CD8-positive, alpha-beta memory T cell (primary cell): ENCODE results near the gene IZUMO4. TPM values are rescaled to one million over a fixed set of nuclear protein-coding genes. Genes with fewer than 3 reads are reported as not detected.

Experiments
- polyA plus RNA-seq: library from polyadenylated mRNA; unstranded; fragments of 300-500 nt; fragmentation: Illumina TruSeq; gene quantifications from one replicate; pipeline ENCODE4 v1.2.3, GENCODE V29; 2021
- total RNA-seq, 2 experiments: library from RNA; stranded (reverse); gene quantifications; one replicate each; pipeline ENCODE4 v1.2.3, GENCODE V29; 2021

Gene IZUMO4
- total and polyA plus RNA-seq, 3 experiments from 2014 or later = 0.58 to 9.7 (median 8.9) TPM

Other genes starting within 250 kb of the IZUMO4 start
- 10 to 100 TPM; 61.0 to 63.7 TPM for gene REXO1, start 248.4 kb upstream of the IZUMO4 start, total RNA-seq
- 8.7 TPM for gene REXO1, start 248.4 kb upstream of the IZUMO4 start, polyA plus RNA-seq
- gene KLF16, start 233.3 kb upstream of the IZUMO4 start, total RNA-seq = 10 to 100 TPM; 42.8 to 43.1 TPM
- 0.92 TPM for gene KLF16, start 233.3 kb upstream of the IZUMO4 start, polyA plus RNA-seq
- gene ABHD17A, start 211.4 kb upstream of the IZUMO4 start, total RNA-seq = 100 to 1,000 TPM; 105 to 114 TPM
- 252 TPM for gene ABHD17A, start 211.4 kb upstream of the IZUMO4 start, polyA plus RNA-seq
- 1 to 10 TPM; 6.3 to 6.6 TPM for gene ADAT3, start 191.5 kb upstream of the IZUMO4 start, total RNA-seq
- gene ADAT3, start 191.5 kb upstream of the IZUMO4 start, polyA plus RNA-seq = 4.6 TPM
- gene SCAMP4, start 191.5 kb upstream of the IZUMO4 start, total RNA-seq = 10 to 100 TPM; 38.6 to 40.6 TPM
- gene SCAMP4, start 191.5 kb upstream of the IZUMO4 start, polyA plus RNA-seq = 16.3 TPM
- gene CSNK1G2, start 155.7 kb upstream of the IZUMO4 start, total RNA-seq = 10 to 100 TPM; 62.1 to 63.5 TPM
- gene CSNK1G2, start 155.7 kb upstream of the IZUMO4 start, polyA plus RNA-seq = 58.2 TPM
- gene BTBD2, start 81.2 kb upstream of the IZUMO4 start, total RNA-seq = 10 to 100 TPM; 18.6 to 22.5 TPM
- 5.3 TPM for gene BTBD2, start 81.2 kb upstream of the IZUMO4 start, polyA plus RNA-seq
- gene MKNK2, start 45.7 kb upstream of the IZUMO4 start, total RNA-seq = 100 to 1,000 TPM; 137 to 147 TPM
- 50.8 TPM for gene MKNK2, start 45.7 kb upstream of the IZUMO4 start, polyA plus RNA-seq
- gene MOB3A, start 589 bp upstream of the IZUMO4 start, total RNA-seq = 100 to 1,000 TPM; 171 to 188 TPM
- gene MOB3A, start 589 bp upstream of the IZUMO4 start, polyA plus RNA-seq = 106 TPM
- 10 to 100 TPM; 96.5 to 99.2 TPM for gene AP3D1, start 54.7 kb downstream of the IZUMO4 start, total RNA-seq
- gene AP3D1, start 54.7 kb downstream of the IZUMO4 start, polyA plus RNA-seq = 44.2 TPM
- gene DOT1L, start 67.0 kb downstream of the IZUMO4 start, total RNA-seq = 10 to 100 TPM; 82.0 to 84.9 TPM
- gene DOT1L, start 67.0 kb downstream of the IZUMO4 start, polyA plus RNA-seq = 1.2 TPM
- 10 to 100 TPM; 96.6 to 99.1 TPM for gene PLEKHJ1, start 139.4 kb downstream of the IZUMO4 start, total RNA-seq
- 120 TPM for gene PLEKHJ1, start 139.4 kb downstream of the IZUMO4 start, polyA plus RNA-seq
- gene SF3A2, start 139.9 kb downstream of the IZUMO4 start, total RNA-seq = 100 to 1,000 TPM; 131 to 138 TPM
- gene SF3A2, start 139.9 kb downstream of the IZUMO4 start, polyA plus RNA-seq = 36.2 TPM
- 1 to 10 TPM; 5.9 to 7.4 TPM for gene AMH, start 152.4 kb downstream of the IZUMO4 start, total RNA-seq
- gene AMH, start 152.4 kb downstream of the IZUMO4 start, polyA plus RNA-seq = not detected
- 1 to 10 TPM in 1 of 2 experiments, under 1 TPM in 1; 0.73 to 1.0 TPM for gene JSRP1, start 159.5 kb downstream of the IZUMO4 start, total RNA-seq
- 0.91 TPM for gene JSRP1, start 159.5 kb downstream of the IZUMO4 start, polyA plus RNA-seq
- not detected for gene PEAK3, start 185.3 kb downstream of the IZUMO4 start, total RNA-seq
- 0.79 TPM for gene PEAK3, start 185.3 kb downstream of the IZUMO4 start, polyA plus RNA-seq
- under 1 TPM; 0.09 to 0.15 TPM for gene LINGO3, start 211.2 kb downstream of the IZUMO4 start, total RNA-seq
- gene LINGO3, start 211.2 kb downstream of the IZUMO4 start, polyA plus RNA-seq = 9.2 TPM
- gene LSM7, start 231.7 kb downstream of the IZUMO4 start, total RNA-seq = 100 to 1,000 TPM; 163 to 168 TPM
- gene LSM7, start 231.7 kb downstream of the IZUMO4 start, polyA plus RNA-seq = 162 TPM
- 10 to 100 TPM; 39.0 to 41.4 TPM for gene SPPL2B, start 231.8 kb downstream of the IZUMO4 start, total RNA-seq
- gene SPPL2B, start 231.8 kb downstream of the IZUMO4 start, polyA plus RNA-seq = 8.4 TPM